GM21515 (cell line): Measurements from ENCODE around the gene PDGFA.

ENCODE experiments used
- ATAC-seq: cut with Tn5 transposase; IDR thresholded peaks from one replicate; pipeline ENCODE4 v1.9.1; 2021; ENCODE audit not compliant: unreplicated experiment

The PDGFA gene

DNA sequence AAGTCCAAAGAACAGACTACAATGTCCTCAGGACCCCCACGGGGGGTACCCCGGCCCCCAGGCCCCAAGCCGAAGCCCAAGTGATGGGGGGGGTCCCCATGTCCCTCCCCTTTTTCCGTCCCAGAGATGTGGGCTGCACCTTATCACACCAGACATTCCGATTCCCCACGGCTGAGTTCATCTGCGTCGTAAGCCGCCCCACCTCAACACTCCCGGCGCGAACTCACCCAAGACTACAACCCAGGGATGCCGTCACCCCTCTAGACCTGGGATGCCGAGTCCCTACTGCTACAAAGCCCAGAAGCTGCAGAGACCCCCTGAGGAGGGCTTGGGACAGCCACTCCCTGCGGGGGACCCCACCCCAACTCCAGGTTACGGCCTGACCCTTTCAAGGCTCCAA is 14.5 kb downstream of the PDGFA start:
- ATAC-seq: no peak

DNA sequence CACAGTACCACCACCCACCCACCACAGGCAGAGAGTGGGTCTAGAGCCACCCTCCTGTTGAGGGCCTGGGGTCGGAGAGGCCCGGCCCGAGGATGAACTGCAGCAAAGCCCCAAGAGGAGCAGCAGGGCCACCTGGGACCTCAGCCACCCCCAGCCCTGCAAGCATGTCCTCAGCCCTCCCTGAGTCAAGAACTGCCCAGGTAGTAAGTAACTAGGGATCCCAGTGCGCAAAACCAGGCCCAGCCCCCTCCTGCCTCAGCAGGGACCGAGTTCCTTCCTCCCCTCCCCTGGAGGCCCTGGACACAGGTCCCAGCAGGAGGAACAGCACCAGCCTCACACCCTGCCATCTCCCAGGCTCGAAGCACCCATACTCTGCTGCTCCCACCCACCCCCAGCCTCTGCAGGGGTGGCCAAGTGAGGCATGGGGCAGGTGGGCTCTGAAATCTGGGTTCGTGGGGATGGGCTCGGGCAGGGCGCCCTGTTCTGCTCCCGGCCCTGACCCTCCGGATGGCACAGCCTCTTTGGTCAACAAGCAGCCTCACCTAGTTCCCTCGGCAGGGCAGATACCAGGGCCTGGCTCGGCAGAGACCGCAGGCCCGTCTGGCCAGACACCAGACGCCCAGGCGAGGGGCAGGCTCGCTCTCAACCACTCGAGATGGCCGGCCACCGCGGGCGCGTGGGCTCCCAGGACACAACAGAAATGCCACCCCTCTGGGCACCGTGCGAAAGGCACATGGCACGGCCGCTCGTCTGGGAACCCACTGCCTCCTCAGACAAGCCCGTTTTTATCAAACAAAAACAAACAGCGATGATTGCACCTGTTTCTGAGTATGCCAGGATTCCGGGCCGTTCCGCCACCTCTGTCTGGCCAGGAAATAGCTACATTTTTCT is 15.2 kb downstream of the PDGFA start:
- ATAC-seq: no peak

DNA sequence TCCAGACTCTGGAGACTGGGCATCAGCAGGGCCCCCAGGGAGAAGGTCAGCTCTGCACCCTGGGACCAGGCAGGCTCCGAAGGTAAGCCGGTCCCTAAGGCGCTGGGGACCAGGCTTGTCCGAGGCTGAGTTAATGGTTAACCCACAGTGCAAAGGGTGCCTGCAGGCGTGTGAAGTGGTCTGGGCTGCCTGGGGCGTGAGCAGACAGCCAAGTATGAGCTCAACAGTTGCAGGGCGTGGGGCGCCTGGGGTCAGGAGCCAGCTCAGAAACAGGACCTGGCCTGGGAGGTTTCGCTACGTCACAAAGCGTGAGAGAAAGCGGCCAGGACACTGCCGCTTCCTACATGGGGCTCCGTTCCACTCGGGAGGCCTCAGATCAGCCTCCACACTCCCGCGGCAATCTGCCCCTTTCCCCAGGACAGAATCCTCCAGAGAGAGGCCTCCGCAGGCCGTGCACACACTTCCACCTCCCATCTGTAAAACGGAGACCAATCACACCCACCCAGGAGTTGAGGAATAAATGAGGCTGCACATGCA is 16.0 kb downstream of the PDGFA start:
- ATAC-seq: no peak

DNA sequence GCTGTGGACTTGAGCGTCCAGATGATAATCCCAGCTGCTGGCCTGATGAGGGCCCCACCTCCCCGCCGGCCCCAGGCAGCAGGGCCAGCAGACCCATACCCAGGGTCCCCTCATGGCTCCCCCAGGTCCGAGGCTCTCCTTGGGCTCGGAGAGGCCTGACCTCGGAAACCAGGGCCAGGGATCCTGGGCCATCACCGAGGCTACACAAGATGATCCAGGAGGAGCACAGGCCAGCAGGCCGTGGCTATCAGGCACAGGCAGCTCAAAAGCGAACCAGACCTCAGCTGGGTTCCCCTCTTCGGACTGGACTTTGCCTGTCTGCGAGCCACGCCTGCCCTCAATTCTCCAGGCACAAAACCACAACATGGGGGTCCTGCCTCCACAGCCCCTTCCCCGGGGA is 17.4 kb downstream of the PDGFA start:
- no peak for ATAC-seq

DNA sequence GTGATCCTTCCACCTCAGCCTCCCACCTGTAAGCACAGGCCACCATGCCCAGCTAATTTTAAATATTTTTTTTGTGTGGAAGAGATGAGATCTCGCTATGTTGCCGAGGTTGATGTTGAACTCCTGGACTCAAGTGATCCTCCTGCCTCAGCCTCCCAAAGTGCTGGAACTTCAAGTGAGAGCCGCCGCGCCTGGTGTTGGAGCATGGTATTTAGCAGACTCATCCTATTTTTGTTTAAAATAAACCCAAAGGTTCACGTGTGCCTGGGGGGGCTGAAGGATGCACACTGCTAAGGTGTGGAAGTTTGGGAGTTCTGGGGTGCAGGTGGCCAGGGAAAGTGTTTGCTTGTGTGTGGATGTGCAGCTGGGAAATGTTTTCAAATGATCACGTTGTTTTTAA is 18.1 kb downstream of the PDGFA start:
- no peak for ATAC-seq

DNA sequence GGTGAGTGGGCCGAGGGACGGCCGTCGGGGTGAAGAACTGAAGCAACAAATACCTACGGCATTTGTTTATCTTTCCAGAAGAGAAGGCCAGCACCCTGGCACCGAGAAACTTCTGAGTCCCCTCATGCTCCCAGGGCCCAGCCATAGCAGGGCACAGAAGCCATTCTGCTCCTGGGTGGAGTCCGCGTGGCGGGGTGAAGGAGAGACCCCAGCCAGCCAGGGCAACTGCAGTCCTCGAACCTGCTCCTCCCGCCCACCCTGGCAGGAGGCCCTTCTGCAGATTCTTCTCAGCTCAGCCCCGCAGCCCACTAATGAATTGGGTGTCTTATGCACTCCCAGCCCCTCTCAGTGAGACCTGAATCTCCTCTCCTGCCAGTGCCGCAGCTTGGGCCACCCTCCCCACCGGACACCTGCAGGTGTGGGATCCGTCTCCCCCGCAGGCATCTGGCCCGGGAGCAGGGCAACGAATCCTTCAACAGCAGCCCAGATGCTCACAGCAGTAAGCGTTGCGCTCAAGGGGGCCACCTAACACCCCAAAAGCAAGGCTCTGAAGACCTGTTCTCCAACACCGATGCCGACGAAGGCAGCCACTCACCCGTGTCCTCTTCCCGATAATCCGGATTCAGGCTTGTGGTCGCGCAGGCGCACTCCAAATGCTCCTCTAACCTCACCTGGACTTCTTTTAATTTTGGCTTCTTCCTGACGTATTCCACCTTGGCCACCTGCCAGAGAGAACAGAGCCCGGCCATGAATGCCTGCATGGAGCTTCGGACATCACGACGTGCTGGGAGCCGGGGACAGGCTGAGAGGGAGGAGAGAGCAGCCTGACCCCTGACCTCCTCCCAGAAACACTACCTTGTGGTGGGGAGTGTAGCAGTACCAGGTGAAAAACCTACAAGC is 18.9 kb downstream of the PDGFA start:
- ATAC-seq: no peak

DNA sequence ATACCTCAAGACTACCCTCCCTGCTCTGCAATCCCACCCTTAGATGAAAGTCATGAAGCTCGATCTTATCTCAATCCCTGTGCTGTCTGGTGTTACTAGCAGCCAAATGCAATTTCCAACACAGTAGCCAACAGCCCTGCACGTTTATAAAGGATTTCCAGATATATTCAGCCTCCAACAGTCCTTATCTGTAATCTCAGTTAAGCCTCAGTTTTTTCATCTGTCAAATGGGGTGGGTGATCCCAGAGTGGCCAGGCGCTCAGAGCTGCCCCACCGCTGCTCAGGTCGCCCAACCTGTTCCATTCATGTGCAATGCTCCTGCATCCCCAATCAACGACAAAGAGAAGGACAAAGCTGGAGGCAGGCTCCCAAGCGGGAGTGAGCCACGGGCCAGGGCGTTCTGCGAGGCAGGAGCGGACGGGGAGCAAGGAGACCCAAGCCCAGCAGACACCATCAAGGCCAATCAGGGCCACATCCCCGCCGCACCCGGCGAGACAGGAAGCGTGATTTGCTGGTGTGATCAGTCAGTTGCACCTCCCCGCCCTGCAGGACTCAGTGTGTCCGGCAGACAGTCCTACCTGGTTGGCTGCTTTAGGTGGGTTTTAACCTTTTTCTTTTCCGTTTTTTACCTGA is 19.7 kb downstream of the PDGFA start:
- ATAC-seq: no peak

DNA sequence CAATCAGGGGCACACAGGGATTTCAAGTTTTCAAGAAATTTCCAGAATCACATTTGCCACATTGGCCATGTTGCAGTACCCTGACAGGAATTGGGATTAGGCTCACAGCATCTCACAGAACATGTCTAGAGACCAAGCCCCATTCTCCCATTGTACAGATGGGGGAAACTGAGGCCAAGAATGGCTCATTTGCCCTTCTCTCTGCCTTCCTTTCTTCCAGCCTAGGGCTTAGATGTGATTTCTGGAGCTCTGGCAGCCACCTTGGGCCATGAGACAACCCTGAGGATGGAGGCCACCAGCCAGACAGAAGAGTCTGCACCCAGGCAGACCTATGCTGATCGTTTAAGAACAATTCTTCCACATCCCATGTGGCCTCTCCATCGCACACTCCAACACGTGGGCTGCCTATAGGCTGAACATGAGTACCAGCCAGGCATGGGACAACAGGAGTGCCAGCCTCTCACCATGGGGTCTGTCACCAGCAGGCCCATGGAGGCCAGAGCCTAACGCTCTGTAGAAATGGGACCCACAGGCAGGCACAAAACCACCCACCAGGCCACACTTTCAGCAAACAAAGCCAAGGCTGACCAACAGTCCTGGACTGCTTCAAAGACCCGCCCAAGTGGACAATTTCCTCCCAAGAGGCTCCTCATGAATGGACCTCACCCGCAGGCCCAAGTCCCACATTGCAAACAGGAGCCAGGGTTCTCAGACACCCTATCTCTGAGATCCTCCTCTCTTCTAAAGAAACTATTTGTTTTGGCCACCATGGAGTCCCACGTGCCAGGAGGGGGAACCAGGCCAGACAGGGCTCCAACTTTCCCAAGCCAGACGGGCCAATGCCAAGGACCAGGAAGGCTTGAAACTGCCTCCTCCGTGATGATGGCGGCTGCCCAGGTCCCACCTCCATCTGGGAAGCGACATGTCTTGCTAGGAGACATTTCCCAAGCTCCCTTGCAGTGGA is 20.7 kb downstream of the PDGFA start:
- no peak for ATAC-seq

DNA sequence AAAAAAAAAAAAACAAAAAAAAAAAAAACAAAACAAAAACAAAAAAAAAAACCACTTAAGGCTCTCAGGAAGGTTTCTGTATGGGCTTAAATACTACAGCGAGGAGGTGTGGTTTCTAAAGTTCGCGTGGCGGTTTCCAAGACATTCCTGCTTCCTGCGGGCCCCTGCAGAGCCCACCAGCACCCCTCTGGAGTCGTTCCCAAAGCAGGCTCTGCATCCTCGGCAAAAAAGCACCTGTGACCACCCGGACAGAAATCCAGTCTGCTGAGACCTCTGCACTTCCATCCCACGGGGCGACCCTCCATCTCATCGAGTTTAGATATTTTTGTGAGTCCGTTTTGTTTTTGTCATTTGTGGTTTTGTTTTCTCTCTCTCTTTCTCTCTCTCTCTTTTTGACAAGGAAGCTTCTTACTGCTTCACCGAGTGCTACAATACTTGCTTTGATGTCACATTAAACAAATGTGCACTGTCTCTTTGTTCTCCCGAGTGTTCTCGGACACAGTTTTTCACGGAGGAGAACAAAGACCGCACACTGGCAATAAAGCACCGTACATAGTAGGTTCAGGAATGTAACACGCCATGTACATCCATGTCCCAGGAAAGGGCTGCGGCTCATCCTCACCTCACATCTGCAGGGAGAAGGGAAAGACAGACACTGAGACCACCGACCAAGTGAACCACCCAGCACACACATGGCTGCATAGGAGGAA is 21.5 kb downstream of the PDGFA start:
- ATAC-seq: no peak

DNA sequence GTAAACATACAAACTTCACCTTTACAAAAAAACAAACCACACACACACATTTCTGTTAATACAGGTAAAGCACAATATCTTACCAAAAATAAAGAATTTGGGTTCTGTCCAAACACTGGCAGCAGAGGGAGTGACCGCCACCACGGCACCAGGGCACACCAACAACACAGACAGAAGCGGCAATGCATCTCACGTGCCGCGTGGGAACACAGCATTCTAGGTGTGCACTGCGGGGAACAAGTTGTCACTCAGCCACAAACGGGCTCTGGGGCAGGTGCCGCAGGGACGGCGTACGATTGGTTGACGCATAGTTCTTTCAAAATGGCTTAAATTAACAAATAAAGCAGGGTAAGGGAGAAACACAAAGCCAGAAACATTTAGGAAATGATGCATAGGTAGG is 22.3 kb downstream of the PDGFA start:
- no peak for ATAC-seq

DNA sequence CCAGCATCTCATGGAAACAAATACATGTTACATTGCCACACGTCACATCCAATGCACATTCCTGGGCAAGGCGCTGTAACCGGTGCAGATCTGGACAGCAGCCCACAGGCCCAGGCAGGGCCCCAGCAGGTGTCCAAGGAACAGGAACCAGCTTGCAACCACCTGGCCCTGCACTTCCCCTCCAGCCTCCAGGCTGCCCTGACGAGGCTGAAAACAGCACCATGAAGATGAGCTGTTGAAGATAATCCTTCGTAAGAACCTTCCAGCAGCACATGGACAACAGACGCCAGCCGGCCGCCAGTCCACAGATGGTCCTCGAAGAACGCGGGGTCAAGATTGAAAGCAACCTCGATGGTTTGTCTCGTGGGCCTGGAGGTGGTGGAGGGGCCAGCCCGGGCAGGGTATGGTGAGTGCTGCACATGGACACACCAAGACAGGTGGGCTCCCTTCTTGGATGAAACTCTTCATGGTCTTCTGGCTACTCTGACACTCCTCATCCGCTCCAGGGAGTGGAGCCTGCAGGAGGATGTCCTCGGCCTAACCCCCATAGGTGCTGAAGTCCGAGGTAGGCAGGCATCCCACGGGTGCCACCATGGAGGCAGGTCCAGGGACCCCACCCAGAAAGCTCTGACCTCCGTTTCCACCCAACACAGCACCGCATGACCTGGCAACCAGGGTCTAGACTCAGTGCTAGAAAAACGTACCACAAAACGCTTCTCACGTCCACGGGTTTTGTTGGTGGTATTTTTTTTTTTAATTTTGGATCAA is 22.9 kb downstream of the PDGFA start:
- no peak for ATAC-seq

DNA sequence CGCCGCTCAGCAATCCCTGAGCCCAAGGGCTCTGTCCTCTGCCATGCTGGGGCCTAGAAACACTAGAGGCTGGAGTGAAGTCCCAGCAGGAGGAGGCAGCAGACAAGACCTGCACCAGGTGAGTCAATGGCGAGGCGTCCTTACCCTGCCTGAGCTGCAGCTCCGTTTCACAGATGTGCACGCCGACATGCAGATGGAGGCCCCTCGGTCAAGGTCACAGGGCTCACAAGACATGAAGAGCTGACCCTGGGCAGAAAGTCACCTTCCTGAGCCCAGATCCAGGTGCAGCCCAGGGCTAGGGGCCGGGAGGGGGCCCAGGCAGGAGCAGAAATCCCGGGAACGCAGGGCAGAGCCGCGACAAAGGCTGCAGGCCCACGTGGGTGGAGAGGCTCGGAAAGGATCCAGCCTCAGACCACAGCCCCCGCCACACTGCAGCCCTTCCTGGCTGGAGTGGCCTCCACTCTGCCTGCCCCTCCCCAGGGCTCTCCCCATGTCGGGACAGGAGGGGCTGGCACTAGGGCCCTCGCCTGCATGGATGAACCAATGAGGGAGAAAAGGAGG is 23.8 kb downstream of the PDGFA start:
- ATAC-seq: no peak

DNA sequence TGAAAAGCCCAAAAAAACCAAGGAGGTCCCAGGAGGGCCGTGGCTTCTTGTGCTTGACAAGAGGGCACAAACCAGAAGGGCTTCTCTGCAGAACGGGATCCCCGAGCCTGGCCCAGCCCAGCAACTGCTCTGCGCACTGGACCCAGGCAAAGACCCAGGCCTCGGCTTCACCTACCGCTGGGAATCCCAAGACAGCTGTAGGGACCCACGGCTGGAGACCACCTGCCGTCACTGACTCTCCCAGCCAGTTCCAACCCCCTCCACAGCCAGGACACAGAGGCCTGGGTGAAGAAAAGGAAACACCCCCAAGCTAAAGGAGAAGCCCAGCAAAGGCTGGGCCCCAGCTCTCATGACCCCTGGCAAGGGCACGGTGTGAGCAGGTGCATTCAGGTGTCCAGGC is 24.3 kb downstream of the PDGFA start:
- no peak for ATAC-seq

DNA sequence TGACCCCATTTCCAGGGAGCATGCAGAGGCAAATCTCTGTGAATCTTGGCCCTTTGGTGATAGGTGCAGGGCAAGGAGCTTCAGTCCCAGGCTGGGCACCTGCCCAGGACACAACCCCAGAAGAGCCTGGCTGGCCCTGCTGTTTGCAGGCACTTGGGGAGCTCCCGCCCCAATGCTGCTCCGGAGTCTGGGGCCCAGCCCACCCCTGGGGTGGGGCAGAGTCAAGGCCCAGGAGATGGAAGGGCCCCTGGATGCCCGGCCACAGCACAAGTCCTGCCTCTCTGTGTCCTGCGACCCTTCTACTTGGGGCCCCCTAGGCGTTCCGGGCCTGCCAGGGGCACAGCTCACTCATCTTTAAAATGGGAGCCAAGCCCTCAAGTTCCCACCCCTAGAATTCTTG is 24.7 kb downstream of the PDGFA start:
- no peak for ATAC-seq

DNA sequence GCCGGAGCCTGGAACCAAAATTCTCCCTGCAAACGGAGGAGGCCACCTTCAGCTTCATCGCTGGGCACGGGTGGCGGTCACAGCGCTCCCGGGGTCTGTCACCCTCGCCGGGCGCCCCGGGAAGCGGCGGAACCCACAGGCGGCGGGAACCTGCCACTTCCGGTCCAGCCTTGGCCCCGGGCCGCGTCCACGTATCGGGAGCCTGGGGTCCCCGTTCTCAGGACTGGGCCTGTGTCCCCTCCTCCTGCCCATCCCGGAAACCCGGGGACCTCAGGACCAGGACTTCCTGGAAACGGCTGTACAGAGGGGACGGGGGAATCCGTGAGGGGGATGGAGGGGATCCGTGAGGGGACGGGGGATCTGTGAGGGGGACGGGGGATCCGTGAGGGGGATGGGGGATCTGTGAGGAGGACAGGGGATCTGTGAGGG is 25.4 kb downstream of the PDGFA start:
- ATAC-seq: no peak

DNA sequence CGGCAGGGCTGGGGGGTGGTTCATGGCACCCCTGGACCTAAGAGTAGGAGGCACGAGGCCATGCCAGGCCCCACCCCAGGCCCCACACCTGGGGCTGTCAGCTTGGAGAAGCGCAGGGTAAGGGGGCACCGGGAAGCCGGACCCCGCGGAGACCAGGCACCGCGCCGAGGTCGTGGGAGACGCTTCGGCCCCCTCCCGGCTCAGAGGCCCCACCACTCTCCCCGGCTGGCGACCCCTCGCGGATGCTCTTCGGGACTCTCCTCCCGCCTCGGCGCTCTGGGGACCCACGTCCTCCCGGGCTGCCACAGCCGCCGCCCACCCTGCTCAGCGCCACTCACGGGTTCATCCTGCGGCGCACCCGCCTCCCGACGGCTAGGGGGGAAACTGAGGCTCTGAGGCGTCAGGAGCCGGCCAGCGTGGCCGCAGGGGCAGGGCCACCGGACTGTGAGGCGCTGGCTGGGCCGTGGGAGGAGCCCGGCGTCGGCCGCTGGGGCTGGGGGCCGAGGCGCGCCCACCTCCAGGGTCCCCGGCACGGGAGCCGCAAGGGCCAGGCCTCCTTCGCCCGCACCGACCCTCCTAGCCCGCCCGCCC is 25.9 kb downstream of the PDGFA start:
- no peak for ATAC-seq

DNA sequence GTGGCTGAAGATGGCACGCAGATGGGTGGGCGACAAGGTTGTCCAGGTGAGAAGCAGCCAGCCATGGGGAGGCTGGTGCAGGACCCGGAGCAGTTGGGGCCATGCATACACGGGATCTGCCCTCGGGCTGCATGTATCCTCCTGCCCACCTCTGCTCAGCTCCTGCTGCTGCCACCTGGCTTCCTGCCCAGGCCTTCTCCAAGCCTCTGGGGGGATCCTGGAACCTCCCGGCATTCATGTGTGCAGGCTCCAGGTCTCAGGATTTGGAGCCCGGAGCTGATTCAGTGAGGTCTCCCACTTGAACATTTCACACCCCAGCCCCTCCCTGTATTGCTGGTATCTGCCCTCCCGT is 27.0 kb downstream of the PDGFA start:
- no peak for ATAC-seq
